ENCODE results near the gene CROCC2. TPM values are rescaled to one million over a fixed set of nuclear protein-coding genes. Genes with fewer than 3 reads are reported as not detected.

CROCC2 gene
- total RNA-seq, 4 donors from 2014 or later: not detected

DNA sequence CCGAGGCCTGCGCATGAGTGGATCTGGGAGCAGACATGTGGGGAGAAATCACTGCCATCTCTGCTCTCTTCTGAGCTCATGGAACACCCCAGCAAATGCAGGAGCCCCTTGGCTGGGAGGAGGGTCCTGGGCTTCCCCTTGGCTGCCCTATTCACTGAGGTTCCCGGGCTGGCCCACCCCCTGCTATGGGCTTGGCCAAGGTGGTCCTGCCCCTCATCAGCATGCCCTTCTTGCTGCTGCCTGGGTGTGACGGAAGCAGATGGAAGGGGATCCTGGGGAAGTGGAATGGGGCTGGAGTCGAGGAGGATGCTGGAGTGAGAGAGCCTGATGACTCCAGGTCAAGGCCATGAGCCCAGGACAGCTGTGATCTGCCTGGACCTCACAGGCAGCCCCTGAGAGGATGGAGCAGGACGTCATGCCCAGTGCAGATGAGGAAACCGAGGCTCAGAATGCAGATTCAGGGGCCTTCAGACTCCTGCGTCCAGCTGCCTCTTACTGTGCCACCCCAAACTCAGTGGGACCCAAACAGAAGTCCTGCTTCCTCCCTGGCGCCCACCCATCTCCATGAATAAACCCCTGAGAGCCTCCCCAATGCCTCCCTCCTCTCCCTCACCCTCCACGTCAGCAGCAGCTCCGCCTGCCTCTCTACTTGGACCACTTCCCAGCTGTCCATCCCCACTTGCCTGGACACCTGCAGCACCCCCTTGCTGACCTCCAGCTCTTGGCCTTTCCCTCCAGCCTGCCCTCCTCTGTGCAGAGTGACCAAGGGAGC, 96.3 kb downstream of the CROCC2 start:
- DNase-seq: no peak
- Histone ChIP-seq H3K4me1 (peaks cover 0 to 9% (median 6%) of the 10 kb centered on the region in 4 donors), H3K9me3 (peaks cover 17 to 19% of the 10 kb centered on the region in 2 donors), H3K4me3 (no peak overlapping the region), H3K27me3 (peaks cover 7% of the 10 kb centered on the region), H3K27ac (no peak overlapping the region), H3K36me3 (no peaks in the 10 kb centered on the region)
- WGBS, 2 donors (ENCODE audit: low coverage in 1 of 2): 80 to 86% methylated on average over 4 to 11 of the region's 11 CpGs
- TF ChIP-seq POLR2A (IDR thresholded peaks at IDR 0.05) (no peak), EP300 (IDR thresholded peaks at IDR 0.05; ENCODE audit: low read depth) (no peak), POLR2AphosphoS5 (IDR thresholded peaks at IDR 0.05) (no peak)
- TF ChIP-seq, protein P1, sequence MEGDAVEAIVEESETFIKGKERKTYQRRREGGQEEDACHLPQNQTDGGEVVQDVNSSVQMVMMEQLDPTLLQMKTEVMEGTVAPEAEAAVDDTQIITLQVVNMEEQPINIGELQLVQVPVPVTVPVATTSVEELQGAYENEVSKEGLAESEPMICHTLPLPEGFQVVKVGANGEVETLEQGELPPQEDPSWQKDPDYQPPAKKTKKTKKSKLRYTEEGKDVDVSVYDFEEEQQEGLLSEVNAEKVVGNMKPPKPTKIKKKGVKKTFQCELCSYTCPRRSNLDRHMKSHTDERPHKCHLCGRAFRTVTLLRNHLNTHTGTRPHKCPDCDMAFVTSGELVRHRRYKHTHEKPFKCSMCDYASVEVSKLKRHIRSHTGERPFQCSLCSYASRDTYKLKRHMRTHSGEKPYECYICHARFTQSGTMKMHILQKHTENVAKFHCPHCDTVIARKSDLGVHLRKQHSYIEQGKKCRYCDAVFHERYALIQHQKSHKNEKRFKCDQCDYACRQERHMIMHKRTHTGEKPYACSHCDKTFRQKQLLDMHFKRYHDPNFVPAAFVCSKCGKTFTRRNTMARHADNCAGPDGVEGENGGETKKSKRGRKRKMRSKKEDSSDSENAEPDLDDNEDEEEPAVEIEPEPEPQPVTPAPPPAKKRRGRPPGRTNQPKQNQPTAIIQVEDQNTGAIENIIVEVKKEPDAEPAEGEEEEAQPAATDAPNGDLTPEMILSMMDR (IDR thresholded peaks at IDR 0.05): no peak
- intact Hi-C loops (cut with DNase I; ENCODE audit: low total_unique reads): no loop called here
- in situ Hi-C loops (cut with MboI; ENCODE audit: low pct_ligation_motif_present in 1 of 4, low pct_unique_long_range_greater_than_20kb in 1 of 4, low sequenced_read_pairs in 3 of 4): no loop called here

DNA sequence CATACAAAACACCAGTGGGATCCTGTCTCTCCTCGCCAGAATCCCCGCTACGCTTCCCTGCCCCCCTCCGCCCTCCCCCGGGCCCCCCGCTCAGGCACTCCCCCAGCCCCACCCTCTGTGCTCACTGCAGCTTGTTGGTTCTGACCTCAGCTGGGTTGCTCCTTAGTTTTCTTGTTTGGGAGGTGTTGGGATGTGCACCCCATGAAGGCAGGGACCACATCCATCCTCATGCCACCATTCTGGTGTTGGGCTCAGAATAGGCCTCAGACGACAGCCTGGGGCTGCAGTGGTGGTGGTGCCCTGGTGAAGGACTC, 96.9 kb downstream of the CROCC2 start:
- Histone ChIP-seq H3K4me1 (peaks cover 0 to 3% (median 2%) of the 10 kb centered on the region in 4 donors), H3K36me3 (no peaks in the 10 kb centered on the region), H3K9me3 (peaks cover 17 to 19% of the 10 kb centered on the region in 2 donors), H3K27me3 (peaks cover 7% of the 10 kb centered on the region), H3K4me3 (no peak overlapping the region), H3K27ac (no peak overlapping the region)
- intact Hi-C loops (cut with DNase I; ENCODE audit: low total_unique reads) (no loop called here), in situ Hi-C loops (cut with MboI; ENCODE audit: low pct_ligation_motif_present in 1 of 4, low pct_unique_long_range_greater_than_20kb in 1 of 4, low sequenced_read_pairs in 3 of 4) (no loop called here)
- TF ChIP-seq, protein P1 (IDR thresholded peaks at IDR 0.05): no peak
- TF ChIP-seq EP300 (IDR thresholded peaks at IDR 0.05; ENCODE audit: low read depth) (no peak), POLR2A (IDR thresholded peaks at IDR 0.05) (no peak)
- DNase-seq: no peak
- WGBS, 2 donors (ENCODE audit: low coverage in 1 of 2): 96 to 100% methylated on average over 3 to 7 of the region's 7 CpGs

DNA sequence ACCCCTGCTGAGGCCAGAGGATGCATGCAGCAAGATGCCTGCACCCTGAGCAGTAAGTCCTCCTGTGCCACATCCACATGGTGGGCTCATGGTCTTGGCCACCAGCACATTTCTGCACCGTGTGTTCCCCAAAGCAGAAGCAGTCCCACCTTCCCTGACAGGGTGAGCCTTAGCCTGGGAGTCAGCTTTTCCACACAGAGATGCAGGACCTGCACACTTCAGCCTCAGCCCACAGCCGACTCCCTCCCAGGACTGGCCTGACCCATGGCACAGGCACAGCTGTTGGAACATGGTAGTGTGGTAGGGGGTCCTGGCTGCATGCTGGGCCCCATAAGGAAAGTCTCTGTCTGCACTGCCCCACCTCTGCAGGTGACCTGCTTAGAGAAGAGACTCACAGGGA, 97.2 kb downstream of the CROCC2 start:
- intact Hi-C loops (cut with DNase I; ENCODE audit: low total_unique reads): no loop called here
- WGBS, 2 donors (ENCODE audit: low coverage in 1 of 2): 95% methylated on average over 2 of the region's 2 CpGs; no CpG with 5 or more reads in 1 of the 2 donors

DNA sequence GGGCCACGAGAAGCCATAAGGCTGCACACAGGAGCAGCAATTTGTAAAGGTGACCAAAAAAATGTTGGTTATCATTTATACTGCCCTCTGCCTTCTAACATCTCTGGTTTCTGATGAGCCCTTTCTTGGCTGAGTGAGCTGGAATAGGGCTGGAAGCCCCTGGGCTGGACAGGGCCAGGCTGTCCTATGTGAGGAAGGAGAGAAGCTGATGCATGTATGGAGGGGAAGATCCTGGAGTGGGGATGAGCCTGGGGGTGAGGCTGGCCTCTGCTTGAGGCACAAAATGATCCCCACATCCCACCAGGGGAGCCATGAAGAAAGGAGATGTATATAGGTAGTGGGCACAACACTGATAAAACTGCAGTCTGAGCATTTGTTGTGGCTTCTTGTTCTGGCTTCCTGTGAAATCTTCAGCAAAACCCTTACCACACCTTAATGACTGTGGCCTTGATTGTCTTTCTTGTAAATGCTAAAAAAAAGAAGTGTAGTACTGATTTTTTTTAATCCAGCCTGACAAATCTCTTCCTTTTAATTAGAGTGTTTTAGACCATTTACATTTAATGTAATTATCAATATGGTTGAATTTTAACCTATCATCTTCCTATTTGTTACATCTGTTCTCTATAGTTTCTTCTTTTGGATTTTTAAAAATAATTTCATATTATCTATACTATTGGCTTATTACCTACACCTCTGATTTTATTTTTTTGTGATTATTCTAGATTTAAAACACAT, 97.9 kb downstream of the CROCC2 start:
- 40 to 93% methylated on average over 1 of the region's 1 CpG for WGBS, 2 donors (ENCODE audit: low coverage in 1 of 2)
- no peaks in the 10 kb centered on the region for H3K36me3 ChIP-seq
- DNase-seq: no peak
- peaks cover 7% of the 10 kb centered on the region for H3K27me3 ChIP-seq
- no peak overlapping the region for H3K4me3 ChIP-seq
- H3K27ac ChIP-seq: no peak overlapping the region
- intact Hi-C loops (cut with DNase I; ENCODE audit: low total_unique reads): no loop called here
- H3K9me3 ChIP-seq: peaks cover 17 to 19% of the 10 kb centered on the region in 2 donors
- in situ Hi-C loops (cut with MboI; ENCODE audit: low pct_ligation_motif_present in 1 of 4, low pct_unique_long_range_greater_than_20kb in 1 of 4, low sequenced_read_pairs in 3 of 4): no loop called here
- no peak for TF ChIP-seq EP300 (IDR thresholded peaks at IDR 0.05; ENCODE audit: low read depth)
- TF ChIP-seq POLR2A (IDR thresholded peaks at IDR 0.05): no peak
- TF ChIP-seq, protein P1 (IDR thresholded peaks at IDR 0.05): no peak
- no peak for TF ChIP-seq POLR2AphosphoS5 (IDR thresholded peaks at IDR 0.05)
- no peaks in the 10 kb centered on the region for H3K4me1 ChIP-seq

More for the DNA sequence above, 97.2 kb downstream of the CROCC2 start:
- no peak overlapping the region for H3K4me3 ChIP-seq
- no peaks in the 10 kb centered on the region for H3K4me1 ChIP-seq
- H3K27me3 ChIP-seq: peaks cover 7% of the 10 kb centered on the region
- no peak overlapping the region for H3K27ac ChIP-seq
- in situ Hi-C loops (cut with MboI; ENCODE audit: low pct_ligation_motif_present in 1 of 4, low pct_unique_long_range_greater_than_20kb in 1 of 4, low sequenced_read_pairs in 3 of 4): no loop called here
- TF ChIP-seq, protein P1 (IDR thresholded peaks at IDR 0.05): no peak
- TF ChIP-seq POLR2A (IDR thresholded peaks at IDR 0.05): no peak
- TF ChIP-seq POLR2AphosphoS5 (IDR thresholded peaks at IDR 0.05): no peak
- peaks cover 17 to 19% of the 10 kb centered on the region in 2 donors for H3K9me3 ChIP-seq
- no peaks in the 10 kb centered on the region for H3K36me3 ChIP-seq
- no peak for DNase-seq
